MM.1S (cell line): ENCODE data around the gene CPXM2.

Source experiments
- DNase-seq: peaks from one replicate; pipeline ENCODE4 v3.0.0-alpha.2; 2015
- H2AFZ ChIP-seq: fragments of 300-600 bp; sonication (generic); 2 replicates; pipeline ENCODE4 v1.6.0; 2016; ENCODE audit warnings: antibody characterized with exemption, low read length
- H3F3A ChIP-seq: fragments of 300-600 bp; sonication (generic); 2 replicates; pipeline ENCODE4 v1.6.1; 2016; ENCODE audit warnings: mild to moderate bottlenecking, antibody characterized with exemption, low read length, moderate library complexity, mixed read lengths; ENCODE audit not compliant: insufficient read depth
- H3K27ac ChIP-seq: fragments of 300-600 bp; sonication (generic); 2 replicates; pipeline ENCODE4 v1.5.1; 2016; ENCODE audit warnings: mild to moderate bottlenecking, low read length
- H3K27me3 ChIP-seq: fragments of 300-600 bp; sonication (generic); replicated peaks from 2 replicates; pipeline ENCODE4 v1.6.0; 2016; ENCODE audit warnings: low read length; ENCODE audit not compliant: insufficient read depth
- H3K36me3 ChIP-seq: fragments of 300-600 bp; sonication (generic); replicated peaks from 2 replicates; pipeline ENCODE4 v1.6.1; 2016; ENCODE audit warnings: mild to moderate bottlenecking, low read length, mixed read lengths; ENCODE audit not compliant: insufficient read depth
- H3K4me1 ChIP-seq: fragments of 300-600 bp; sonication (generic); 2 replicates; pipeline ENCODE4 v1.6.1; 2016; ENCODE audit warnings: low read length, mixed read lengths
- H3K4me2 ChIP-seq: fragments of 300-600 bp; sonication (generic); 2 replicates; pipeline ENCODE4 v1.6.0; 2016; ENCODE audit warnings: low read depth, low read length
- H3K4me3 ChIP-seq: fragments of 300-600 bp; sonication (generic); 2 replicates; pipeline ENCODE4 v1.5.1; 2016; ENCODE audit warnings: low read length, mixed read lengths
- H3K79me2 ChIP-seq: fragments of 300-600 bp; sonication (generic); 2 replicates; pipeline ENCODE4 v1.6.1; 2016; ENCODE audit warnings: mixed run types, low read length, mixed read lengths
- H3K9ac ChIP-seq: fragments of 300-600 bp; sonication (generic); 2 replicates; pipeline ENCODE4 v1.6.1; 2016; ENCODE audit warnings: low read length, mixed read lengths
- H3K9me2 ChIP-seq: fragments of 300-600 bp; sonication (generic); replicated peaks from 2 replicates; pipeline ENCODE4 v1.6.1; 2016; ENCODE audit warnings: mild to moderate bottlenecking, low read length, mixed read lengths; ENCODE audit not compliant: insufficient read depth
- H3K9me3 ChIP-seq: fragments of 300-600 bp; sonication (generic); replicated peaks from 2 replicates; pipeline ENCODE4 v1.6.1; 2016; ENCODE audit warnings: mild to moderate bottlenecking, low read length, mixed read lengths; ENCODE audit not compliant: insufficient read depth
- H4K20me1 ChIP-seq: fragments of 300-600 bp; sonication (generic); 2 replicates; pipeline ENCODE4 v1.6.1; 2016; ENCODE audit warnings: mild to moderate bottlenecking, low read length, moderate library complexity, mixed read lengths; ENCODE audit not compliant: insufficient read depth
- EZH2 ChIP-seq: fragments of 300-600 bp; sonication (generic); optimal IDR thresholded peaks from 2 replicates; pipeline ENCODE3; 2017; ENCODE audit warnings: low read depth, mild to moderate bottlenecking, antibody characterized with exemption, low read length, mixed read lengths
- EZH2phosphoT487 ChIP-seq: fragments of 300-600 bp; sonication (generic); IDR thresholded peaks from 2 replicates; pipeline ENCODE4 v1.6.1; 2018; ENCODE audit warnings: antibody characterized with exemption, low read length
- TF ChIP-seq, protein P1 (sequence below): fragments of 300-600 bp; sonication (generic); IDR thresholded peaks from 2 replicates; pipeline ENCODE4 v1.5.1; 2016; ENCODE audit warnings: antibody characterized with exemption, low read length, mixed read lengths

Gene CPXM2

DNA sequence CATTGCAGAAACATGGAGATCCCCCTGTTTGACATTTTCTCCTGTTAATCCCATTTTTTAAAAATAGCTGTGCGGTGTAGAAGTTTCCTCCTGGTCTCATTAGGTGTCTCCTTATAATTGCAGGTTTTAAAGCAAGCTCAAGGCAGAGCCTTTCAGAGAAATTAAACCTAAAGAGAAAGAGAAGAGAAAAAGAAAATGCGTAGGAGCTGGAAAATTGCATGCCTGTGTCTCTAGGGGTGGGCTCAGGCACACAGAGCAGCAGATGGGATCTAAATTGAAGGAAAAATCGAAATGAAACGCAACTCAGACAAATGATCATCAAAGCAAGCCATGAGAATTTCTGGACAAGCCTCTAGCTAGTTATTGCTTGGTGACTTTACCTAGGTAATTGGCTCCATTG is 185.4 kb downstream of the CPXM2 start:
- H3K27me3 ChIP-seq, result no peaks in the 10 kb centered on the region
- no peaks in the 10 kb centered on the region for H4K20me1 ChIP-seq
- H3K4me1 ChIP-seq, result no peaks in the 10 kb centered on the region

DNA sequence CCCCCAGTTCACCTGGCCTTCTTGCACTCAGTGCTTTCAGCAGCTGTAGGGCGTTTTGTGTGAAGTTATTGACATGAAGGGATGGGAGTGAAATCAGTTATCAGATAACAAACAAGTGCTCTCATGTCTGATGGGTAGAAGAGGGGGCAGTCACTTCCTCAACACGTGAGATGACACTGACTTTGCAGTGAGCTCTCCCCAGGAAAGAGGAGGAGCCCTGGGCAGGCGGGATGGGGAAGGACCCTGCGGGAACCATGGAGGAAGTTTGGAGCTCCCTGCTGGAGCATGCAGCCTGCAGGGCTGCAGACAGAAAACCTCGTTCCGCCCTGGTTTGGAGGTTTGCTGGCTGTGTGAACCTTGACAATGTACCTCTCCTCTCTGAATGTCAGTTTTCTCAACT is 186.8 kb downstream of the CPXM2 start:
- Histone ChIP-seq H3K4me3 (no peak overlapping the region), H3K27ac (no peak overlapping the region), H4K20me1 (no peaks in the 10 kb centered on the region), H3K4me2 (no peak overlapping the region), H3K4me1 (no peaks in the 10 kb centered on the region), H3F3A (no peaks in the 10 kb centered on the region), H3K79me2 (no peaks in the 10 kb centered on the region), H3K9me2 (no peaks in the 10 kb centered on the region), H3K9ac (no peak overlapping the region), H3K9me3 (no peaks in the 10 kb centered on the region), H2AFZ (no peak overlapping the region), H3K27me3 (no peaks in the 10 kb centered on the region), H3K36me3 (no peaks in the 10 kb centered on the region)
- TF ChIP-seq EZH2phosphoT487 (no peak), EZH2 (no peak)
- TF ChIP-seq, protein P1, sequence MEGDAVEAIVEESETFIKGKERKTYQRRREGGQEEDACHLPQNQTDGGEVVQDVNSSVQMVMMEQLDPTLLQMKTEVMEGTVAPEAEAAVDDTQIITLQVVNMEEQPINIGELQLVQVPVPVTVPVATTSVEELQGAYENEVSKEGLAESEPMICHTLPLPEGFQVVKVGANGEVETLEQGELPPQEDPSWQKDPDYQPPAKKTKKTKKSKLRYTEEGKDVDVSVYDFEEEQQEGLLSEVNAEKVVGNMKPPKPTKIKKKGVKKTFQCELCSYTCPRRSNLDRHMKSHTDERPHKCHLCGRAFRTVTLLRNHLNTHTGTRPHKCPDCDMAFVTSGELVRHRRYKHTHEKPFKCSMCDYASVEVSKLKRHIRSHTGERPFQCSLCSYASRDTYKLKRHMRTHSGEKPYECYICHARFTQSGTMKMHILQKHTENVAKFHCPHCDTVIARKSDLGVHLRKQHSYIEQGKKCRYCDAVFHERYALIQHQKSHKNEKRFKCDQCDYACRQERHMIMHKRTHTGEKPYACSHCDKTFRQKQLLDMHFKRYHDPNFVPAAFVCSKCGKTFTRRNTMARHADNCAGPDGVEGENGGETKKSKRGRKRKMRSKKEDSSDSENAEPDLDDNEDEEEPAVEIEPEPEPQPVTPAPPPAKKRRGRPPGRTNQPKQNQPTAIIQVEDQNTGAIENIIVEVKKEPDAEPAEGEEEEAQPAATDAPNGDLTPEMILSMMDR, result no peak
- DNase-seq, result no peak

More for the DNA sequence above, 185.4 kb downstream of the CPXM2 start:
- Histone ChIP-seq H3K9ac (no peak overlapping the region), H3K36me3 (no peaks in the 10 kb centered on the region), H3K79me2 (no peaks in the 10 kb centered on the region), H3K27ac (no peak overlapping the region), H3K4me2 (no peak overlapping the region), H3F3A (no peaks in the 10 kb centered on the region), H3K9me3 (no peaks in the 10 kb centered on the region), H3K4me3 (no peak overlapping the region), H3K9me2 (no peaks in the 10 kb centered on the region), H2AFZ (no peak overlapping the region)
- DNase-seq, result no peak
- TF ChIP-seq, protein P1, result no peak
- TF ChIP-seq EZH2phosphoT487, result no peak
- TF ChIP-seq EZH2, result no peak

DNA sequence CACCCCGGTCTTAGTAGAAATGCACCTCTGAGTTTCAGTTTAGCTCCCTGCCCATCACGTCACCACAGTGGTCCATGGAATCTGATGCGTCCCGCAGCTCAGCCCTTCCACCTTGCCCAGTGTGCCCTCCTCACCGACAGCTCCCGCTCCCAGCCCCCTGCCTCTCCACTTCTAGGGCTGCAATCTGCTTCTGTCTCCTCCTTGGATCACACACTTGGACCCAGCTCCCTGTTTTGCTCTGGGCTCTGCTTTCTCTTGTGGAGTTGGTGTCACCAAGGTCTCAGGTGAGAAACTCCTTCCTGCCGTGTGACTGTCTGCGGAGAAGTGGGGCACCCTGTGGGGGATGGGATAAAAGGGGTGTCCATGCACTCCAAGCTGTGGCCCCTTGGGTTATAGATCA is 187.5 kb downstream of the CPXM2 start:
- no peak overlapping the region for H3K4me3 ChIP-seq
- no peaks in the 10 kb centered on the region for H3K36me3 ChIP-seq
- no peak overlapping the region for H3K4me2 ChIP-seq
- H3K27ac ChIP-seq, result no peak overlapping the region
- no peaks in the 10 kb centered on the region for H3K4me1 ChIP-seq
- no peaks in the 10 kb centered on the region for H3K27me3 ChIP-seq
- H3K9me3 ChIP-seq, result no peaks in the 10 kb centered on the region
- no peaks in the 10 kb centered on the region for H3K9me2 ChIP-seq
- H2AFZ ChIP-seq, result no peak overlapping the region
- no peak overlapping the region for H3K9ac ChIP-seq
- H3F3A ChIP-seq, result no peaks in the 10 kb centered on the region
- H3K79me2 ChIP-seq, result no peaks in the 10 kb centered on the region
- no peak for TF ChIP-seq EZH2phosphoT487
- TF ChIP-seq, protein P1, result no peak
- TF ChIP-seq EZH2, result no peak
- H4K20me1 ChIP-seq, result no peaks in the 10 kb centered on the region
- no peak for DNase-seq
